Caco-2 (cell line): ENCODE measurements around the gene RBM47. TPM values are rescaled to one million over a fixed set of nuclear protein-coding genes. Genes with fewer than 3 reads are reported as not detected.
"Not testable (repeated sequence)": the region's sequence is repeated elsewhere in the genome, so short reads cannot be mapped to it uniquely, and the experiment has no call there.

Source experiments
- BruUV-seq: library from RNA; stranded (reverse); fragments of 400-500 nt; replicated peaks from 2 replicates; lab custom pipeline; 2021; lab: Mats Ljungman, UMichigan
- CTCF ChIA-PET: fragments of 300-600 bp; sonication (Branson Sonifier 250); formaldehyde crosslinking; loops from one replicate; lab custom pipeline; 2022; ENCODE audit warnings: antibody characterized with exemption; lab: Charles Lee
- POLR2A ChIA-PET: fragments of 300-600 bp; sonication (Branson Sonifier 250); formaldehyde crosslinking; loops from one replicate; lab custom pipeline; 2022; ENCODE audit warnings: antibody characterized with exemption; lab: Charles Lee
- DNase-seq, 2 experiments: peaks; one replicate each; pipeline versions ENCODE4 v3.0.0 to v3.0.0-alpha.2; 2020 to 2022
- H3K27me3 ChIP-seq: replicated peaks from 2 replicates; pipeline ENCODE4 v1.6.0; 2011; ENCODE audit warnings: low read length; ENCODE audit not compliant: control insufficient read depth, insufficient read depth
- H3K36me3 ChIP-seq: 2 replicates; pipeline ENCODE4 v1.5.1; 2011; ENCODE audit warnings: low read length; ENCODE audit not compliant: control insufficient read depth, insufficient read depth
- H3K4me1 ChIP-seq: fragments of 250-450 bp; sonication (Bioruptor Pico); 2 replicates; pipeline ENCODE4 v1.5.1; 2020; ENCODE audit warnings: mild to moderate bottlenecking
- H3K4me3 ChIP-seq: 2 replicates; pipeline ENCODE4 v1.5.1; 2011; ENCODE audit warnings: low read depth, mild to moderate bottlenecking, control low read depth, low read length
- H3K9me3 ChIP-seq: fragments of 250-450 bp; sonication (Bioruptor Pico); 2 replicates; pipeline ENCODE4 v1.5.1; 2020; ENCODE audit warnings: mild to moderate bottlenecking, moderate library complexity
- H3K27ac Mint-ChIP-seq: one replicate; pipeline ENCODE4 v1.8.0; 2022; ENCODE audit warnings: mixed read lengths; ENCODE audit not compliant: unreplicated experiment
- H3K27me3 Mint-ChIP-seq: one replicate; pipeline ENCODE4 v1.8.0; 2022; ENCODE audit warnings: mixed read lengths; ENCODE audit not compliant: insufficient read depth, unreplicated experiment
- H3K36me3 Mint-ChIP-seq: one replicate; pipeline ENCODE4 v1.8.0; 2022; ENCODE audit warnings: mild to moderate bottlenecking, mixed read lengths; ENCODE audit not compliant: insufficient read depth, unreplicated experiment
- H3K4me1 Mint-ChIP-seq: one replicate; pipeline ENCODE4 v1.8.0; 2022; ENCODE audit warnings: low read depth, mixed read lengths; ENCODE audit not compliant: unreplicated experiment
- H3K4me3 Mint-ChIP-seq: one replicate; pipeline ENCODE4 v1.8.0; 2022; ENCODE audit warnings: mild to moderate bottlenecking, moderate library complexity, mixed read lengths; ENCODE audit not compliant: unreplicated experiment
- H3K9me3 Mint-ChIP-seq: one replicate; pipeline ENCODE4 v1.8.0; 2022; ENCODE audit warnings: mixed read lengths; ENCODE audit not compliant: unreplicated experiment
- intact Hi-C: fragments of 100-400 bp; cut with micrococcal nuclease; formaldehyde crosslinking; loops from one replicate; pipeline ENCODE4 v1.10.0; 2022; ENCODE audit not compliant: unreplicated experiment
- total RNA-seq: library from RNA; stranded (reverse); gene quantifications from 2 replicates; pipeline ENCODE4 v1.2.3, GENCODE V29; 2022
- TF ChIP-seq, protein P1 (sequence below), 2 experiments: fragments of 200-600 bp in 1 of 2; IDR thresholded peaks; 1 replicate in 1 of 2; 2 replicates in 1 of 2; pipeline versions ENCODE4 v1.5.1 to v1.8.0; 2011 to 2022; ENCODE audit warnings: antibody characterized with exemption in 1 of 2, control low read depth in 1 of 2, inconsistent platforms in 1 of 2, low read depth in 1 of 2, low read length in 1 of 2, mild to moderate bottlenecking in 1 of 2, moderate library complexity in 1 of 2; ENCODE audit not compliant: insufficient read depth in 1 of 2, severe bottlenecking in 1 of 2, unreplicated experiment in 1 of 2

The RBM47 gene
- total RNA-seq, 1 experiment from 2014 or later: 62.1 TPM

DNA sequence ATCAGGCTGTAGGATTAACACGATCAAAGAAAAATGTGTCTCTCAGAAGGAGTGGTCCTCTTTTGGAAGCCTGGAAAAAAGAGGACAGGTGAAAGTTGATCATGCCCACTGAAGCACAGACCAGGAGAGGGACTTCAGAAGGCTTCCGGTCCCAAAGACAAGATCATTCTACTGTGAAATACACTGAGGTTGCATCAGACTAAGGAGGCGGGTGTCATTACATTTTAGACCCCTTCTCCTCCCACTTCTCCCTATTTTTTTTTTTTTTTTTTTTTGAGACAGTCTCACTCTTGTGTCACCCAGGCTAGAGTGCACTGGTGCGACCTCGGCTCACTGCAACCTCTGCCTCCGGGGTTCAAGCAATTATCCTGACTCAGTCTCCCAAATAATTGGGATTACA lies 67.5 kb downstream of the RBM47 start:
- no peaks in the 10 kb centered on the region for H3K27me3 ChIP-seq
- no peaks in the 10 kb centered on the region for H3K27me3 Mint-ChIP-seq
- no peaks in the 10 kb centered on the region; the same call in 1 of the 2 replicates for H3K36me3 ChIP-seq
- peaks cover 62% of the 10 kb centered on the region for H3K4me1 ChIP-seq
- ChIA-PET POLR2A (no interaction called here), CTCF (interaction anchor here (0.6 to 0.7 kb wide), 2 partner anchors 113 to 157 kb away, joined by 3 to 4 read pairs; no protein-coding TSS in a partner anchor)
- no peak overlapping the region for H3K4me3 Mint-ChIP-seq
- H3K4me1 Mint-ChIP-seq: peaks cover 26% of the 10 kb centered on the region
- DNase-seq: no peak
- H3K27ac Mint-ChIP-seq: peak overlapping the region; percentile 90
- TF ChIP-seq, protein P1, sequence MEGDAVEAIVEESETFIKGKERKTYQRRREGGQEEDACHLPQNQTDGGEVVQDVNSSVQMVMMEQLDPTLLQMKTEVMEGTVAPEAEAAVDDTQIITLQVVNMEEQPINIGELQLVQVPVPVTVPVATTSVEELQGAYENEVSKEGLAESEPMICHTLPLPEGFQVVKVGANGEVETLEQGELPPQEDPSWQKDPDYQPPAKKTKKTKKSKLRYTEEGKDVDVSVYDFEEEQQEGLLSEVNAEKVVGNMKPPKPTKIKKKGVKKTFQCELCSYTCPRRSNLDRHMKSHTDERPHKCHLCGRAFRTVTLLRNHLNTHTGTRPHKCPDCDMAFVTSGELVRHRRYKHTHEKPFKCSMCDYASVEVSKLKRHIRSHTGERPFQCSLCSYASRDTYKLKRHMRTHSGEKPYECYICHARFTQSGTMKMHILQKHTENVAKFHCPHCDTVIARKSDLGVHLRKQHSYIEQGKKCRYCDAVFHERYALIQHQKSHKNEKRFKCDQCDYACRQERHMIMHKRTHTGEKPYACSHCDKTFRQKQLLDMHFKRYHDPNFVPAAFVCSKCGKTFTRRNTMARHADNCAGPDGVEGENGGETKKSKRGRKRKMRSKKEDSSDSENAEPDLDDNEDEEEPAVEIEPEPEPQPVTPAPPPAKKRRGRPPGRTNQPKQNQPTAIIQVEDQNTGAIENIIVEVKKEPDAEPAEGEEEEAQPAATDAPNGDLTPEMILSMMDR (IDR thresholded peaks at IDR 0.05; ENCODE audit: insufficient read depth in 1 of 2, low read depth in 1 of 2, low read length in 1 of 2, severe bottlenecking in 1 of 2, unreplicated experiment in 1 of 2): no peak
- no peaks in the 10 kb centered on the region for H3K9me3 Mint-ChIP-seq
- H3K4me3 ChIP-seq: no peak overlapping the region
- H3K36me3 Mint-ChIP-seq: peaks cover 6% of the 10 kb centered on the region
- no peaks in the 10 kb centered on the region for H3K9me3 ChIP-seq
- intact Hi-C loops: no loop called here
- BruUV-seq: no TSS peak

DNA sequence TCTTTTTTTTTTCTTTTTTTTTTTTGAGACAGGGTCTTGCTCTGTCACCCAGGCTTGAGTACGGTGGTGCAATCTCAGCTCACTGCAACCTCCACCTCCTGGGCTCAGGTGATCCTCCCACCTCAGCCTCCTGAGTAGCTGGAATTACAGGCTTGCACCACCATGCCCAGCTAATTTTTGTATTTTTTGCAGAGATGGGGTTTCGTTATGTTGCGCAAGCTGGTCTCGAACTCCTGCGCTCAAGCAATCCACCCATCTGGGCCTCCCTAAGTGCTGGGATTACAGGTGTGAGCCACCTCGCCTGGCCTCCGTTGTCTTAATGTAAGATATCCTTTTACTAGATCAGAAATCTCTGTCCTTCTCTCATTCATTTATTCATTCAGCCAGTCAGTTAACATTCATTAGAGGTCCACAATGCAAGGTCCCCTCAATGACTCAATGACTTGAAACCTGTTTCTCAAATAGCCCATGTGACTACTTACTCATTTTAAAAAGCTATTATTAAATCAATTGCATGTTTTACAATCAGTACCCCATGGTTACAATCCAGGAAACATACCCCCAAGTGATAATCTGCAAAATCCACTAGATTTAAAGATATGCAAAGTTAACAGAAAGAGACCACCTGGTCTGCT lies 68.0 kb downstream of the RBM47 start:
- POLR2A ChIA-PET, H3K9me3 Mint-ChIP-seq, H3K36me3 ChIP-seq, H3K36me3 Mint-ChIP-seq, H3K4me3 Mint-ChIP-seq, H3K4me3 ChIP-seq, H3K9me3 ChIP-seq, H3K27me3 ChIP-seq, intact Hi-C loops, DNase-seq, BruUV-seq, H3K27me3 Mint-ChIP-seq: not testable (repeated sequence)
- Mint-ChIP-seq H3K4me1 (peaks cover 26% of the 10 kb centered on the region), H3K27ac (peak overlapping the region; percentile 90)
- CTCF ChIA-PET: interaction anchor here (0.7 kb wide), 1 partner anchor 91 kb away, joined by 4 read pairs; no protein-coding TSS in a partner anchor
- peaks cover 62% of the 10 kb centered on the region for H3K4me1 ChIP-seq

DNA sequence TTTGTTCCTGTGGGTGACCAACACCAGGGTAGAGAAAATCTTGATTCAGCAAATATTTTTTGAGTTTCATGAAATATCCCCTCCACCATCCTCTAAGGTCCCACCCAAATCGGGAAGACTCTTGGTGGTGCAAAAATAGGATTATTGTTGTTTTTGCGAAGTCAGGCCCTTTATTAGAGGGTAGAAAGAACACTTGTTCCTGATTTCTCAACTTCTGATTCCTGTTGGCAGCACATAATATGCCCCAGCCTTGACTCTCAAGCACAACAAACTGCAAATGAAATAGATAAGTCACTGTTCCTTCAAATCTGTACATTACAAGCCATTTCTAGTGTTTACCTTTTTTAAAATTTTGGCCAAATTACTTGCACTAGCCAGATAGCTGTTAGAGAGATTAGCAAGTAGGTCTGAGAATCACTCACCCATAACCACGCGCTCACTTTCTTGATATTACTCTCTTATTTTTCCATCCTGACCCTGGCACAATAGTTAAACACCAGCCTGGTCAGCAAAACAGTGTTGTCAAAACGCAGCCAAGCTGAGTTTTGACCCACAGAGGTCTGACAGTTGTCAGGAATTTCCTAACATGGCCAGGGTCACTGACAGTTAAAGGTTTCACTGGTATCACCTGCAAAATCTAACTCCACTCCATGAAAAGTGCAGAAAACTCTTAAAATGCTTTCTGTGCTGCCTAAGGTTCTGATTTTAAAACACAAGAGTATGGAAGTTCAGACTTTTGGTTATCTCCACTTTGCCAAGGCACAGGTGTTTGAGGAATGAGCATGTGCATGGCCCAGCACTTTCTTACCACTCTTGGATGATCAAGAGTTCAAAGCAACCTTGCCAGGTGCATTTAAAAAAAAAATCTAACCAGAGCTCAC lies 69.8 kb downstream of the RBM47 start:
- no peak for DNase-seq
- BruUV-seq: no TSS peak
- ChIA-PET CTCF (no interaction called here), POLR2A (no interaction called here)
- Mint-ChIP-seq H3K27me3 (no peaks in the 10 kb centered on the region), H3K27ac (peak overlapping the region; percentile 75), H3K4me3 (no peak overlapping the region), H3K9me3 (no peaks in the 10 kb centered on the region), H3K4me1 (peaks cover 24% of the 10 kb centered on the region), H3K36me3 (peaks cover 6% of the 10 kb centered on the region)
- no peak overlapping the region for H3K4me3 ChIP-seq
- TF ChIP-seq, protein P1 (IDR thresholded peaks at IDR 0.05; ENCODE audit: insufficient read depth in 1 of 2, low read depth in 1 of 2, low read length in 1 of 2, severe bottlenecking in 1 of 2, unreplicated experiment in 1 of 2): no peak
- no peaks in the 10 kb centered on the region; the same call in 1 of the 2 replicates for H3K36me3 ChIP-seq
- H3K27me3 ChIP-seq: no peaks in the 10 kb centered on the region
- no peaks in the 10 kb centered on the region for H3K9me3 ChIP-seq
- H3K4me1 ChIP-seq: peaks cover 54% of the 10 kb centered on the region
- intact Hi-C loops: no loop called here
